ENCODE measurements around the gene DCLRE1A. TPM values are rescaled to one million over a fixed set of nuclear protein-coding genes. Genes with fewer than 3 reads are reported as not detected.

DCLRE1A gene
- total and polyA plus RNA-seq, 2 experiments from 2014 or later, result 2.5 to 3.2 TPM

GRCh38 chr10:113867904-113868303 lies 14.0 kb upstream of the DCLRE1A start:
- H3K4me2 ChIP-seq (ENCODE audit: unreplicated experiment), result no peak overlapping the region
- in situ Hi-C loops (cut with MboI), result no loop called here
- no peak for TF ChIP-seq EZH2 (IDR thresholded peaks at IDR 0.05; ENCODE audit: insufficient read depth, poor library complexity, severe bottlenecking)
- no peak for TF ChIP-seq EZH2phosphoT487 (IDR thresholded peaks at IDR 0.05; ENCODE audit: insufficient read depth, low read depth)
- H3K36me3 ChIP-seq (ENCODE audit: low read depth), result peaks cover 10% of the 10 kb centered on the region; the same call in 1 of the 2 replicates
- H3K4me3 ChIP-seq, result no peak overlapping the region
- no peak overlapping the region for H3K9ac ChIP-seq
- 94 to 98% methylated on average over 4 of the region's 4 CpGs for WGBS, 2 experiments (ENCODE audit: low coverage in 1 of 2, low lambda C conversion rate in 2 of 2, missing lambda C conversion rate in 2 of 2)
- H3K9me2 ChIP-seq (ENCODE audit: insufficient read depth), result no peaks in the 10 kb centered on the region
- no peaks in the 10 kb centered on the region for H3F3A ChIP-seq (ENCODE audit: insufficient read depth)
- H3K79me2 ChIP-seq (ENCODE audit: insufficient read depth), result peaks cover 9% of the 10 kb centered on the region; the same call in 1 of the 2 replicates
- H3K9me3 ChIP-seq (ENCODE audit: low read depth), result no peaks in the 10 kb centered on the region
- no peak overlapping the region for H3K27ac ChIP-seq
- DNase-seq, result no peak
- H2AFZ ChIP-seq, result no peak overlapping the region
- no peaks in the 10 kb centered on the region for H3K4me1 ChIP-seq (ENCODE audit: insufficient read depth)
- no peaks in the 10 kb centered on the region for H3K27me3 ChIP-seq (replicated peaks; ENCODE audit: insufficient read depth)
- H4K20me1 ChIP-seq (ENCODE audit: insufficient read depth), result no peaks in the 10 kb centered on the region

DNA sequence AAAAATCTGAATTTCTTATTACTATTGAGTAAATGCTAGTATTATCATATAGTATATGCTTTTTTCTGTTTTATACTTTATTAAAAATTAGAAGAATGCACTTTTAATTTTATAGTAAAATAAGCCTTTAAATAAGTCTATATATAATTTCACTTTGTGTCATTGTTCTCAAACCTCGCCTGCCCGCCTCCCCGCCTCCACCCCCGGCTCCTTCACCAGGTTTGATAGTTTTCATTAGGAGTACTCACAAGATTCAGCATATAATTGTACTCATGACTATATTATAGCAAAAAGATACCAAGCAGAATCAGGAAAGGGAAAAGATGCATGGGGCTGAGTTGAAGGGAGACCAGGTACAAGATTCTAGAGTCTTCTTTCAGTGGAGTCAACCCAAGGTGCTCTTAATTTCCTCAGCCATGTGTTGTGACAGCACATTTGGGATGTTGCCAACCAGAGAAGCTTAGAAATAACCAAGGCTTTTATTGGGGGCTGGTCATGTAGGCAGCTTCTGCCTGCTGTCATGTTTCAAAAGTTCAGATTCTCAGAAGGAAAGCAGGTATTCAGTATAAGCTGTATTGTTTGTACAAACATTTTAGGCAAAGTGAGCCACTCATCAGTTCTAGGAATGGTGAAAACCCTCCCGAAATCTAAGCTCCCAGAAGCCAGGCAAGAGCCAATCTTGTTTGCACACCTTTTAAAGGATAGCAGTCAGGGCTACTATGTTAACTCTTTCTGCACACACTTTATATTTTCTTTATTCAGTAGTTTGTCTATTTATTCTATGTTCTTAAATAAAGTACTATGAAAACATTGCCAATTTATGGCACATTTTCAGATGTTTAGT lies 12.9 kb upstream of the DCLRE1A start:
- H2AFZ ChIP-seq, result no peak overlapping the region
- no peak for DNase-seq
- H3K9ac ChIP-seq, result no peak overlapping the region
- no peak for TF ChIP-seq EZH2phosphoT487 (IDR thresholded peaks at IDR 0.05; ENCODE audit: insufficient read depth, low read depth)
- no peak for TF ChIP-seq EZH2 (IDR thresholded peaks at IDR 0.05; ENCODE audit: insufficient read depth, poor library complexity, severe bottlenecking)
- H3K9me3 ChIP-seq (ENCODE audit: low read depth), result no peaks in the 10 kb centered on the region
- H3K9me2 ChIP-seq (ENCODE audit: insufficient read depth), result no peaks in the 10 kb centered on the region
- in situ Hi-C loops (cut with MboI), result no loop called here
- WGBS, 2 experiments (ENCODE audit: low coverage in 1 of 2, low lambda C conversion rate in 2 of 2, missing lambda C conversion rate in 2 of 2), result 97% methylated on average over 5 of the region's 5 CpGs
- H3K27ac ChIP-seq, result no peak overlapping the region
- H4K20me1 ChIP-seq (ENCODE audit: insufficient read depth), result no peaks in the 10 kb centered on the region
- no peaks in the 10 kb centered on the region for H3K4me1 ChIP-seq (ENCODE audit: insufficient read depth)
- peaks cover 4% of the 10 kb centered on the region; the same call in 1 of the 2 replicates for H3K79me2 ChIP-seq (ENCODE audit: insufficient read depth)
- no peaks in the 10 kb centered on the region for H3K27me3 ChIP-seq (replicated peaks; ENCODE audit: insufficient read depth)
- H3F3A ChIP-seq (ENCODE audit: insufficient read depth), result no peaks in the 10 kb centered on the region
- H3K4me3 ChIP-seq, result no peak overlapping the region
- H3K4me2 ChIP-seq (ENCODE audit: unreplicated experiment), result no peak overlapping the region
- peaks cover 10% of the 10 kb centered on the region; the same call in 1 of the 2 replicates for H3K36me3 ChIP-seq (ENCODE audit: low read depth)

GRCh38 chr10:113865901-113866300 lies 12.0 kb upstream of the DCLRE1A start:
- H3K9me3 ChIP-seq (ENCODE audit: low read depth), result no peaks in the 10 kb centered on the region
- H3K9ac ChIP-seq, result no peak overlapping the region
- peaks cover 5% of the 10 kb centered on the region; the same call in 1 of the 2 replicates for H3K79me2 ChIP-seq (ENCODE audit: insufficient read depth)
- H2AFZ ChIP-seq, result no peak overlapping the region
- H3K27ac ChIP-seq, result no peak overlapping the region
- no peaks in the 10 kb centered on the region for H3K9me2 ChIP-seq (ENCODE audit: insufficient read depth)
- no peaks in the 10 kb centered on the region for H3F3A ChIP-seq (ENCODE audit: insufficient read depth)
- no peaks in the 10 kb centered on the region for H4K20me1 ChIP-seq (ENCODE audit: insufficient read depth)
- H3K27me3 ChIP-seq (replicated peaks; ENCODE audit: insufficient read depth), result no peaks in the 10 kb centered on the region
- no peak overlapping the region for H3K4me3 ChIP-seq
- 85 to 87% methylated on average over 3 of the region's 3 CpGs for WGBS, 2 experiments (ENCODE audit: low coverage in 1 of 2, low lambda C conversion rate in 2 of 2, missing lambda C conversion rate in 2 of 2)
- TF ChIP-seq EZH2phosphoT487 (IDR thresholded peaks at IDR 0.05; ENCODE audit: insufficient read depth, low read depth), result no peak
- no peak for TF ChIP-seq EZH2 (IDR thresholded peaks at IDR 0.05; ENCODE audit: insufficient read depth, poor library complexity, severe bottlenecking)
- H3K4me1 ChIP-seq (ENCODE audit: insufficient read depth), result no peaks in the 10 kb centered on the region
- H3K4me2 ChIP-seq (ENCODE audit: unreplicated experiment), result no peak overlapping the region
- in situ Hi-C loops (cut with MboI), result no loop called here
- peaks cover 16% of the 10 kb centered on the region for H3K36me3 ChIP-seq (ENCODE audit: low read depth)
- no peak for DNase-seq

- Histone ChIP-seq H3K79me2 (ENCODE audit: insufficient read depth) (peaks cover 58% of the 10 kb centered on the region), H4K20me1 (ENCODE audit: insufficient read depth) (no peaks in the 10 kb centered on the region), H3K4me3 (no peak overlapping the region), H3K27ac (no peak overlapping the region), H3K27me3 (replicated peaks; ENCODE audit: insufficient read depth) (no peaks in the 10 kb centered on the region), H3K4me1 (ENCODE audit: insufficient read depth) (peaks cover 22% of the 10 kb centered on the region), H3K9me3 (ENCODE audit: low read depth) (no peaks in the 10 kb centered on the region), H2AFZ (no peak overlapping the region), H3K36me3 (ENCODE audit: low read depth) (peaks cover 19% of the 10 kb centered on the region), H3F3A (ENCODE audit: insufficient read depth) (no peaks in the 10 kb centered on the region), H3K4me2 (ENCODE audit: unreplicated experiment) (no peak overlapping the region), H3K9me2 (ENCODE audit: insufficient read depth) (no peaks in the 10 kb centered on the region), H3K9ac (no peak overlapping the region)
- 96 to 100% methylated on average over 2 of the region's 2 CpGs for WGBS, 2 experiments (ENCODE audit: low coverage in 1 of 2, low lambda C conversion rate in 2 of 2, missing lambda C conversion rate in 2 of 2)
- no peak for DNase-seq
- TF ChIP-seq EZH2phosphoT487 (IDR thresholded peaks at IDR 0.05; ENCODE audit: insufficient read depth, low read depth), result no peak
- TF ChIP-seq EZH2 (IDR thresholded peaks at IDR 0.05; ENCODE audit: insufficient read depth, poor library complexity, severe bottlenecking), result no peak
- in situ Hi-C loops (cut with MboI), result no loop called here
Observed at GRCh38 chr10:113859261-113859660, 5.4 kb upstream of the DCLRE1A start.

All from GM23248 (cell line).